Keratinocyte (primary cell): ENCODE measurements around the gene KCNQ2. TPM values are rescaled to one million over a fixed set of nuclear protein-coding genes. Genes with fewer than 3 reads are reported as not detected.

Experiments used
- DNase-seq: peaks from one replicate; pipeline ENCODE4 v3.0.0-alpha.2; 2011; ENCODE audit warnings: low read depth, missing footprints, low spot score
- FAIRE-seq: peaks from 2 replicates; lab custom pipeline; 2011; peaks lifted over from hg19 to GRCh38; lab: Jason Lieb, UNC
- H2AFZ ChIP-seq: 2 replicates; pipeline ENCODE4 v1.6.0; 2012; ENCODE audit warnings: low read length, control low read depth, inconsistent platforms; ENCODE audit not compliant: control insufficient read depth
- H3K27ac ChIP-seq: 2 replicates; pipeline ENCODE4 v1.5.1; 2011; ENCODE audit warnings: low read length; ENCODE audit not compliant: control insufficient read depth, insufficient read depth
- H3K27me3 ChIP-seq: 3 replicates; pipeline ENCODE4 v1.6.0; 2011; ENCODE audit warnings: low read length; ENCODE audit not compliant: control insufficient read depth, insufficient read depth; ENCODE audit errors: extremely low read depth
- H3K36me3 ChIP-seq, 2 experiments: 2 replicates in 1 of 2; 3 replicates in 1 of 2; pipeline ENCODE4 v1.5.1; 2011; ENCODE audit warnings: low read length in 2 of 2, mild to moderate bottlenecking in 1 of 2; ENCODE audit not compliant: control insufficient read depth in 2 of 2, insufficient read depth in 2 of 2; ENCODE audit errors: extremely low read depth in 1 of 2
- H3K4me1 ChIP-seq: 3 replicates; pipeline ENCODE4 v1.5.1; 2011; ENCODE audit warnings: low read length; ENCODE audit not compliant: control insufficient read depth, insufficient read depth; ENCODE audit errors: extremely low read depth
- H3K4me2 ChIP-seq: 3 replicates; pipeline ENCODE4 v1.6.0; 2011; ENCODE audit warnings: low read depth, low read length; ENCODE audit not compliant: control insufficient read depth, insufficient read depth; ENCODE audit errors: extremely low read depth
- H3K4me3 ChIP-seq, 3 experiments: fragments of 200-600 bp in 1 of 3; sonication (generic) in 1 of 3; 2 replicates in 2 of 3; 3 replicates in 1 of 3; pipeline ENCODE4 v1.5.1; 2011 to 2016; ENCODE audit warnings: low read length in 3 of 3, mild to moderate bottlenecking in 3 of 3, control low read depth in 2 of 3, inconsistent platforms in 1 of 3, low read depth in 1 of 3, mixed read lengths in 1 of 3, mixed run types in 1 of 3, moderate library complexity in 1 of 3; ENCODE audit not compliant: control insufficient read depth in 2 of 3, insufficient read depth in 2 of 3; ENCODE audit errors: extremely low read depth in 1 of 3
- H3K79me2 ChIP-seq: 2 replicates; pipeline ENCODE4 v1.6.0; 2012; ENCODE audit warnings: low read length; ENCODE audit not compliant: control insufficient read depth, insufficient read depth
- H3K9ac ChIP-seq: 3 replicates; pipeline ENCODE4 v1.6.0; 2011; ENCODE audit warnings: low read length; ENCODE audit not compliant: control insufficient read depth, insufficient read depth; ENCODE audit errors: extremely low read depth
- H3K9me1 ChIP-seq: 3 replicates; pipeline ENCODE4 v1.6.0; 2011; ENCODE audit warnings: low read length; ENCODE audit not compliant: control insufficient read depth, insufficient read depth; ENCODE audit errors: extremely low read depth
- H3K9me3 ChIP-seq: 2 replicates; pipeline ENCODE4 v1.5.1; 2012; ENCODE audit warnings: low read depth, low read length; ENCODE audit not compliant: control insufficient read depth
- H4K20me1 ChIP-seq: 3 replicates; pipeline ENCODE4 v1.6.0; 2011; ENCODE audit warnings: low read length; ENCODE audit not compliant: control insufficient read depth, insufficient read depth; ENCODE audit errors: extremely low read depth
- CTCF ChIP-seq, 3 experiments: IDR thresholded peaks in 1 of 3; conservative IDR thresholded peaks in 1 of 3; optimal IDR thresholded peaks in 1 of 3; 2 replicates in 2 of 3; 3 replicates in 1 of 3; pipeline versions ENCODE3 to v1.5.1; 2011; ENCODE audit warnings: low read length in 3 of 3, mild to moderate bottlenecking in 3 of 3, moderate library complexity in 2 of 3, control low read depth in 1 of 3, inconsistent platforms in 1 of 3; ENCODE audit not compliant: insufficient read depth in 2 of 3; ENCODE audit errors: extremely low read depth in 1 of 3
- EZH2 ChIP-seq: IDR thresholded peaks from one replicate; pipeline ENCODE4 v1.6.1; 2012; ENCODE audit warnings: inconsistent platforms, mild to moderate bottlenecking, low read length, moderate library complexity
- dilution Hi-C: fragments of 300-500 bp; cut with MboI; formaldehyde crosslinking; loops from one replicate; pipeline ENCODE4 v1.7.0; 2020; ENCODE audit warnings: low sequenced_read_pairs; ENCODE audit not compliant: extremely low pct_ligation_motif_present
- polyA plus RNA-seq, 5 experiments: library from polyadenylated mRNA; depleted of rRNA in 3 of 5; stranded (reverse) in 3 of 5; stranded (forward) in 1 of 5; unstranded in 1 of 5; fragments of >200 nt; gene quantifications; 1 replicate in 1 of 5; 2 replicates in 3 of 5; 3 replicates in 1 of 5; pipeline versions ENCODE4 v1.2.1 to v1.2.3, GENCODE V29; 2011 to 2012; ENCODE audit warnings: missing spikeins in 2 of 5, low read depth in 1 of 5, low replicate concordance in 1 of 5

Gene KCNQ2
- polyA plus RNA-seq, 1 donor (not counting 4 experiments of a cell fraction or from before 2014, with no cell fraction given): not detected

GRCh38 chr20:63494420-63495166 lies 22.1 kb upstream of the KCNQ2 start:
- peaks cover 30% of the 10 kb centered on the region for H3K27me3 ChIP-seq
- H4K20me1 ChIP-seq: no peaks in the 10 kb centered on the region
- H3K79me2 ChIP-seq: no peaks in the 10 kb centered on the region
- H3K27ac ChIP-seq: no peak overlapping the region
- no peaks in the 10 kb centered on the region for H3K9me3 ChIP-seq
- no peak overlapping the region for H3K9ac ChIP-seq
- H3K4me2 ChIP-seq: no peak overlapping the region
- no peak overlapping the region for H3K4me3 ChIP-seq
- H2AFZ ChIP-seq: no peak overlapping the region
- no peak for TF ChIP-seq CTCF (optimal IDR thresholded peaks at IDR 0.05 in 1 of 3, IDR thresholded peaks at IDR 0.05 in 1 of 3, conservative IDR thresholded peaks at IDR 0.05 in 1 of 3; ENCODE audit: extremely low read depth in 1 of 3, insufficient read depth in 2 of 3, low read length in 3 of 3)
- TF ChIP-seq EZH2: no peak
- no peak for DNase-seq
- no peaks in the 10 kb centered on the region for H3K36me3 ChIP-seq
- dilution Hi-C loops: no loop called here
- no peaks in the 10 kb centered on the region for H3K9me1 ChIP-seq
- peaks cover 2% of the 10 kb centered on the region for H3K4me1 ChIP-seq
- no peak for FAIRE-seq

DNA sequence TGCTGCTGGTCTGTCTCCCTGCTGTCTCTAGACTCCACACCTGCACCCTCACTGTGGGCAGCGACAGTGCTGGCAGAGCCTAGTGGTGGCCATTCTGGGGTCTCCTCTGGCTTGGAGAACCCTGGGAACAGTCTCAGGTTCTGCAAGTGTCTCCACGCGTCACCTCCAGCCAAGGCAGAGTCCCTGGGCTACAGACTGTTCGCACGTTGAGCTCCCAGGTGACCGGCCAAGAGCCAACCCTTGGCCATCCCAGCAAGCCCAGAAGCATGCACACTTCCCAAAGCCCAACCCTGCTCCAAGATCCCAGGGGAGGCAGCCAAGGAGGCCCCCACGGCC lies 21.6 kb upstream of the KCNQ2 start:
- Histone ChIP-seq H3K4me2 (no peak overlapping the region), H4K20me1 (no peaks in the 10 kb centered on the region), H3K9me3 (no peaks in the 10 kb centered on the region), H3K9ac (no peak overlapping the region), H3K27me3 (peaks cover 31% of the 10 kb centered on the region), H3K4me1 (peaks cover 2% of the 10 kb centered on the region), H3K27ac (no peak overlapping the region), H2AFZ (no peak overlapping the region), H3K4me3 (no peak overlapping the region), H3K36me3 (no peaks in the 10 kb centered on the region), H3K79me2 (no peaks in the 10 kb centered on the region), H3K9me1 (no peaks in the 10 kb centered on the region)
- DNase-seq: no peak
- TF ChIP-seq CTCF (optimal IDR thresholded peaks at IDR 0.05 in 1 of 3, IDR thresholded peaks at IDR 0.05 in 1 of 3, conservative IDR thresholded peaks at IDR 0.05 in 1 of 3; ENCODE audit: extremely low read depth in 1 of 3, insufficient read depth in 2 of 3, low read length in 3 of 3) (no peak), EZH2 (no peak)
- dilution Hi-C loops: no loop called here
- no peak for FAIRE-seq
